ENCODE data around the gene FER.
"Not testable (repeated sequence)": the region's sequence is repeated elsewhere in the genome, so short reads cannot be mapped to it uniquely, and the experiment has no call there.

Gene FER

GRCh38 chr5:108801776-108802175 is 54.1 kb downstream of the FER start:
- DNase-seq, result no peak

GRCh38 chr5:108810717-108811116 is 63.0 kb downstream of the FER start:
- DNase-seq, result no peak

GRCh38 chr5:108813673-108814072 is 66.0 kb downstream of the FER start:
- DNase-seq, result no peak

GRCh38 chr5:108814551-108814950 is 66.9 kb downstream of the FER start:
- no peak for DNase-seq

- no peak for DNase-seq
These were observed 71.0 kb downstream of the FER start for GRCh38 chr5:108818613-108819272.

GRCh38 chr5:108820983-108821382 is 73.3 kb downstream of the FER start:
- no peak for DNase-seq

GRCh38 chr5:108822211-108822947 is 74.7 kb downstream of the FER start:
- no peak for DNase-seq

GRCh38 chr5:108827131-108827530 is 79.4 kb downstream of the FER start:
- DNase-seq, result no peak

GRCh38 chr5:108830705-108831276 is 83.1 kb downstream of the FER start:
- no peak for DNase-seq

GRCh38 chr5:108836492-108836891 is 88.8 kb downstream of the FER start:
- DNase-seq, result no peak

GRCh38 chr5:108842260-108842941 is 94.7 kb downstream of the FER start:
- not testable (repeated sequence) for DNase-seq

GRCh38 chr5:108851129-108851528 is 103.4 kb downstream of the FER start:
- DNase-seq, result not testable (repeated sequence)

GRCh38 chr5:108857905-108858304 is 110.2 kb downstream of the FER start:
- DNase-seq, result no peak

- DNase-seq, result no peak
These were observed 111.3 kb downstream of the FER start for GRCh38 chr5:108858959-108859358.

- peak; percentile 35 for DNase-seq
These were observed 114.5 kb downstream of the FER start for GRCh38 chr5:108862211-108862610.

- not testable (repeated sequence) for DNase-seq
These were observed 118.4 kb downstream of the FER start for GRCh38 chr5:108866097-108866496.

GRCh38 chr5:108867656-108868055 is 120.0 kb downstream of the FER start:
- DNase-seq, result no peak

- DNase-seq, result no peak
These were observed 121.4 kb downstream of the FER start for GRCh38 chr5:108869066-108869465.

- no peak for DNase-seq
These were observed 128.8 kb downstream of the FER start for GRCh38 chr5:108876451-108876850.

GRCh38 chr5:108878756-108879155 is 131.1 kb downstream of the FER start:
- DNase-seq, result no peak

GRCh38 chr5:108881133-108881532 is 133.4 kb downstream of the FER start:
- no peak for DNase-seq

- DNase-seq, result no peak
These were observed 137.0 kb downstream of the FER start for GRCh38 chr5:108884736-108885135.

- no peak for DNase-seq
These were observed 150.6 kb downstream of the FER start for GRCh38 chr5:108898257-108898656.

GRCh38 chr5:108898707-108899106 is 151.0 kb downstream of the FER start:
- no peak for DNase-seq

Data from DMS 273 treated with DMSO at 0.1 percent for 48 hours (cell line).